Measurements from ENCODE around the gene SGTA.
"Not testable (repeated sequence)": the region's sequence is repeated elsewhere in the genome, so short reads cannot be mapped to it uniquely, and the experiment has no call there.

Gene SGTA

DNA sequence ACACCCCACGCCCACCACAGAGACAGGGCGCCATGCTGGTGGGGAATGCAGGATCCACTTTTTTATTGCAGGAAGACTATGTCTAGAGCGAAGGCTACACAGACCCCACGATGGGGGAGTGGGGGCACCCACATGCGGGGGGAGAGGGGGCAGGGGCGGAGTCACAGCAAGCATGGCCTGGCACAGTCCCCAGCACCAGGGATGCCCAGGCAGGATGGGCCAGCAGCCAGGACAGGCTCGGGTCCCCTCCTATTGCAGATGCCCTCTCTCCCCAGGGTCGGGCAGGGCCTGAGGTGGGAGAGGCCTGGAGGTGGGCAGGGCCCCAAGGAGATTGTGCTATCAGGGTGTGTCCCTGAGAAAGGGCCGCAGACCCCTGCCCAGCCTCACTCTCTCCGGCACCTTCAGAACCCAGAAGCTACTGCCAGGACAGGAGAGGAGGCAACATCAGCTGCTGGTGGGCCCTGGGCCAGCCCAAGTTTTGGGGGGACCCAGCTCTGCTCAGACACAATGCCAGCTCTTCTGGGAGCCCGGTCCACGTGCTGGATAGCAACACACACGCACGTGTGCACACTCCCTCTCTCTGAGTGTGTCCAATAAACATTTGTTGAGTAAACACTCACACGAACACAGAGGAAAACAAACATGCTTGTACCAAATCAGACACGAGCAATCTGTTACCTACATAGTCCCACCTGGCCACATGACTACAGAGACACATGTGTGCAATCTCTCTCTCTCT is 68.4 kb downstream of the SGTA start:
- no peak for DNase-seq (ENCODE audit: low read depth in 1 of 2, low spot score in 1 of 2)

DNA sequence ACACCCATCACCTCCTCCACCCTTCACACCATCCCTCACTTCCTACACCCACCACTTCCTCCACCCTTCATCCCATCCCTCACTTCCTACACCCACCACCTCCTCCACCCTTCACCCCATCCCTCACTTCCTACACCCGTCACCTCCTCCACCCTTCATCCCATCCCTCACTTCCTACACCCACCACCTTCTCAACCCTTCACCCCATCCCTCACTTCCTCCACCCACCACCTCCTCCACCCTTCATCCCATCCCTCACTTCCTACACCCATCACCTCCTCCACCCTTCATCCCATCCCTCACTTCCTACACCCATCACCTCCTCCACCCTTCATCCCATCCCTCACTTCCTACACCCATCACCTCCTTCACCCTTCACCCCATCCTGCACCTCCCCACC is 69.0 kb downstream of the SGTA start:
- DNase-seq (ENCODE audit: low read depth in 1 of 2, low spot score in 1 of 2): not testable (repeated sequence)

DNA sequence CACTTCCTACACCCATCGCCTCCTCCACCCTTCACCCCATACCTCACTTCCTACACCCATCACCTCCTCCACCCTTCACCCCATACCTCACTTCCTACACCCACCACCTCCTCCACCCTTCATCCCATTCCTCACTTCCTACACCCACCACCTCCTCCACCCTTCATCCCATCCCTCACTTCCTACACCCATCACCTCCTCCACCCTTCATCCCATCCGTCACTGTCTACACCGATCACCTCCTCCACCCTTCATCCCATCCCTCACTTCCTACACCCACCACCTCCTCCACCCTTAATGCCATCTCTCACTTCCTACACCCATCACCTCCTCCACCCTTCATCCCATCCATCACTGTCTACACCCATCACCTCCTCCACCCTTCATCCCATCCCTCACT is 69.9 kb downstream of the SGTA start:
- DNase-seq (ENCODE audit: low read depth in 1 of 2, low spot score in 1 of 2): not testable (repeated sequence)

DNA sequence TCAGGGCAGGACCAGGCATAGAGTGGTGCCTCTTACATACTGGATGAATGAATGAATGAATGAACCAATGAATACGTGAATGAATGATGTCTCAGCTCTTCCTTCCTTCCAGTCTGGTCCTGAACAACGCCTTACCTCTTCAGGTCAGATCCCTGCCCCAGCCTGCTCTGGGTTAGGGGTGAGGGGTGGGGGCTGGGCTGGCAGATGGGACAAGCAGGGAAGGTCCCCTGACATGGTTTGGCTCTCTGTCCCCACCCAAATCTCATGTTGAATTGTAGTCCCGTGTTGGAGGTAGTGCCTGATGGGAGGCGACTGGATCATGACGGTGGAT is 71.2 kb downstream of the SGTA start:
- no peak for DNase-seq (ENCODE audit: low read depth in 1 of 2, low spot score in 1 of 2)

DNA sequence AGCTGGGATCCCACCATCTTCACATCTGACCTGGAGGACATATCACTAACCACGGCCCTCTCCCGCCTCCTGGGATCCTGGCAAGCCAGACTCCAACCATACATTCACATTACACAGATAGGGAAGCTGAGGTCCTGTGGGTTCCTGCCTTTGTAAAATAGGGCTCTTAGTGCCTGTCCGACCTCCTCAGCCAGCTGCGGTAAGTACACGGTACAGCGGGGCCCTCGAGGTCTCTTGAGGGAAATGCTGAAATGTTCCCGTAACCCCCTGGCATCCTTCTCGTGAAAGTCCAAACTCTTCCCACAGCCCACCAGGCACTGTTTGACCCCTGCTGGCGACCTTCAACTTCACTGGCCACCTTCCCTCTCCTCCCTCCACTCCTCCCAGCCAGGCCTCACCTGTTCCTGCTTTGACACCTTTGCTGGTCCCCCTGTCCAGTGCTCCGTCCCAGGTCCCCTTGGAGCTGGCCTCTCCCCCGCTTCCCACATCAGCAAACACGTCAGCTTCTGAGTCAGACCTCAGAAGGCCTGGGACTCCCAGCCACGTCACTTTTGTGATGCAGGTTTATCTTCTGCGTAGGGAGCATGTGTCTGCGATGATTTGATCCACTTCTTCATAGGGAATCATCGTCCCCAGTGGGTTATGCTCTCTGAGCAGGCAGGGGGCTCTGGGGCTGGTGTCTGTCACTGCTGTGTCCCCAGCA is 71.8 kb downstream of the SGTA start:
- no peak for DNase-seq (ENCODE audit: low read depth in 1 of 2, low spot score in 1 of 2)

DNA sequence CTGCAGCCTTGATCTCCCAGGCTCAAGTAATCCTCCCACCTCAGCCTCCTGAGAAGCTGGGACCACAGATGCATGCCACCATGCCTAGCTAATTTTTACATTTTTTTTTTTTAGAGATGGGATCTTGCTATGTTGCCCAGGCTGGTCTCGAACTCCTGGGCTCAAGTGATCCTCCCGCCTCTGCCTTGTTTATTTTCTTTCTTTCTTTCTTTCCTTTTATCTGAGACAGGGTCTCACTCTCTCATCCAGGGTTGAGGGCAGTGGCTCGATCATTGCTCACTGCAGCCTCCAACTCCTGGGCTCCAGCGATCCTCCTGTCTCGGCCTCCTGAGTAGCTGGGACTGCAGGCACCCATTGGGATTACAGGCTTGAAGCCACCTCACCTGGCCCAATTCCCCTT is 76.8 kb downstream of the SGTA start:
- DNase-seq (ENCODE audit: low read depth in 1 of 2, low spot score in 1 of 2): no peak
